Stimulated activated CD4-positive, alpha-beta T cell treated with anti-CD3 and anti-CD28 coated beads, Interleukin-2, amount 100 ng/mL, for 48 hours (primary cell): ENCODE measurements around the gene OCA2.
"Not testable (repeated sequence)": the region's sequence is repeated elsewhere in the genome, so short reads cannot be mapped to it uniquely, and the experiment has no call there.

ENCODE experiments used
- DNase-seq, 2 donors: peaks; one replicate each; pipeline ENCODE4 v3.0.0-alpha.2; 2020

OCA2 gene

GRCh38 chr15:27865926-27866325 lies 233.2 kb downstream of the OCA2 start:
- DNase-seq = no peak

- DNase-seq = no peak
These were observed 233.7 kb downstream of the OCA2 start for GRCh38 chr15:27865323-27865922.

- DNase-seq = no peak
These were observed 234.4 kb downstream of the OCA2 start for GRCh38 chr15:27864719-27865118.

- no peak for DNase-seq
These were observed 235.0 kb downstream of the OCA2 start for GRCh38 chr15:27864086-27864485.

- no peak for DNase-seq
These were observed 236.1 kb downstream of the OCA2 start for GRCh38 chr15:27863000-27863399.

GRCh38 chr15:27861171-27861570 lies 237.9 kb downstream of the OCA2 start:
- DNase-seq = no peak

- no peak for DNase-seq
These were observed 244.0 kb downstream of the OCA2 start for GRCh38 chr15:27855137-27855536.

- no peak for DNase-seq
These were observed 244.5 kb downstream of the OCA2 start for GRCh38 chr15:27854601-27855000.

- no peak for DNase-seq
These were observed 245.3 kb downstream of the OCA2 start for GRCh38 chr15:27853624-27854455.

GRCh38 chr15:27851858-27852210 lies 247.3 kb downstream of the OCA2 start:
- DNase-seq = no peak

- no peak for DNase-seq
These were observed 247.9 kb downstream of the OCA2 start for GRCh38 chr15:27850981-27851857.

- no peak for DNase-seq
These were observed 249.1 kb downstream of the OCA2 start for GRCh38 chr15:27850050-27850449.

- not testable (repeated sequence) for DNase-seq
These were observed 250.2 kb downstream of the OCA2 start for GRCh38 chr15:27848936-27849335.

- DNase-seq = no peak
These were observed 251.1 kb downstream of the OCA2 start for GRCh38 chr15:27847775-27848710.

GRCh38 chr15:27846722-27847395 lies 252.3 kb downstream of the OCA2 start:
- DNase-seq = no peak

- DNase-seq = no peak
These were observed 253.4 kb downstream of the OCA2 start for GRCh38 chr15:27845535-27846369.

GRCh38 chr15:27844018-27844666 lies 255.0 kb downstream of the OCA2 start:
- DNase-seq = no peak

- DNase-seq = no peak
These were observed 256.0 kb downstream of the OCA2 start for GRCh38 chr15:27843146-27843545.

- no peak for DNase-seq
These were observed 256.6 kb downstream of the OCA2 start for GRCh38 chr15:27842526-27842925.

- no peak for DNase-seq
These were observed 263.7 kb downstream of the OCA2 start for GRCh38 chr15:27835233-27835939.
